Measurements from ENCODE around the gene BTNL3. TPM values are rescaled to one million over a fixed set of nuclear protein-coding genes. Genes with fewer than 3 reads are reported as not detected.

The BTNL3 gene
- total RNA-seq, 2 donors from 2014 or later = 38.0 to 71.1 TPM

DNA sequence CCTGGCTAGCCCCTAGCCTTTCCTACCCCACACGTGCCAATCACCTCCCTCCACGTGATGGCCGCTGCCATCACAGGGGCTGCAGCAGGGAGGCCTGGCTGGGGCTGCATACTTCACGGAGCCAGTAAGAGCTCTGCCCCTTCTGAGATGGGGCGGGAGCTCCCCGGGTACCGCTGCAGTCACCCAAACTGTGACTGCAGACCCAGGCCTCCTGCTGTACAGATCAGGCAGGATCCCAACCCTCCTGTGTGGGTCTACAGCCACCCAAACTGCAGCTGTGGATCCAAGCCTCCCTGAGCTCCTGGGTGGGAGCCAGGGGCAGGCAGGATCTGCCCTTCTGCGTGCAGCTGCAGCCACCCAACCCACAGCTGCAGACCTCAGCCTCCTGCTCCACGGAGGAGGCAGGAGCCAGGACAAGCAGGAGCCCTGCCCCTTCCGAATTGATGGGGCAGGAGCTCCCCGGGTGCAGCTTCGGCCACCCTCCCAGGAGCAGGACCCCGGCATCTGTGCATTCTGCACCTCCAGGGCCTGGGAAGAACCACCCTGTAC lies 48.2 kb downstream of the BTNL3 start:
- Histone ChIP-seq H3K27me3 (no peaks in the 10 kb centered on the region), H3K27ac (no peak overlapping the region), H3K9ac (ENCODE audit: low read depth in 2 of 2, low read length in 2 of 2) (no peak overlapping the region), H3K4me1 (no peaks in the 10 kb centered on the region), H3K9me3 (no peaks in the 10 kb centered on the region), H3K4me3 (no peak overlapping the region), H3K36me3 (no peaks in the 10 kb centered on the region)
- intact Hi-C loops (cut with DNase I) = no loop called here
- no peak for DNase-seq
- TF ChIP-seq, protein P1, sequence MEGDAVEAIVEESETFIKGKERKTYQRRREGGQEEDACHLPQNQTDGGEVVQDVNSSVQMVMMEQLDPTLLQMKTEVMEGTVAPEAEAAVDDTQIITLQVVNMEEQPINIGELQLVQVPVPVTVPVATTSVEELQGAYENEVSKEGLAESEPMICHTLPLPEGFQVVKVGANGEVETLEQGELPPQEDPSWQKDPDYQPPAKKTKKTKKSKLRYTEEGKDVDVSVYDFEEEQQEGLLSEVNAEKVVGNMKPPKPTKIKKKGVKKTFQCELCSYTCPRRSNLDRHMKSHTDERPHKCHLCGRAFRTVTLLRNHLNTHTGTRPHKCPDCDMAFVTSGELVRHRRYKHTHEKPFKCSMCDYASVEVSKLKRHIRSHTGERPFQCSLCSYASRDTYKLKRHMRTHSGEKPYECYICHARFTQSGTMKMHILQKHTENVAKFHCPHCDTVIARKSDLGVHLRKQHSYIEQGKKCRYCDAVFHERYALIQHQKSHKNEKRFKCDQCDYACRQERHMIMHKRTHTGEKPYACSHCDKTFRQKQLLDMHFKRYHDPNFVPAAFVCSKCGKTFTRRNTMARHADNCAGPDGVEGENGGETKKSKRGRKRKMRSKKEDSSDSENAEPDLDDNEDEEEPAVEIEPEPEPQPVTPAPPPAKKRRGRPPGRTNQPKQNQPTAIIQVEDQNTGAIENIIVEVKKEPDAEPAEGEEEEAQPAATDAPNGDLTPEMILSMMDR (IDR thresholded peaks at IDR 0.05) = no peak

DNA sequence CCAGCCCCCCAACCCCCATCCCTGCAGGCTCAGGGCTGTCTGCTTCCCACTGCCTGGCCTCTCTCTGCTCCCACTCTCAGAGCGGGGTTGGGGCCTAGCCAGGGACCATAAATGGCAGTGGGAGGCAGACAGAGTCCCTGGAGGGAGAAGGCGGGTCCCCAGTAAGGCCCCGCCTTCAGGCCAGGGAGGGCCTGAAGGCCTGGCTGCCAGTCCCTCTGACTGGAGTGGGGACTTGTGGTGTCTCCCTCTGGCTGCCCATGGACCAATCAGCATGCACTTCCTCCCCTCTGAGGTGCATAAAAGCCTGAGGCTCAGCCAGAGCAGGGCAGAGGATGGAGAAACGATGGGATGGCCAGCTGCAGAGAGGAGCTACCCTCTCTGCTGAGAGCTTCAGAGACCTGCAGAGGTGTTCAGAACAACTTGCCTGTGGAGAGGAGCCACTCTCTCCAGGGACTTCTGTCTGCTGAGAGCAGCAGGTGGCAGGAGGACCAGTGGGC lies 48.8 kb downstream of the BTNL3 start:
- intact Hi-C loops (cut with DNase I) = no loop called here
- H3K27me3 ChIP-seq = no peaks in the 10 kb centered on the region
- no peaks in the 10 kb centered on the region for H3K4me1 ChIP-seq
- H3K4me3 ChIP-seq = no peak overlapping the region
- TF ChIP-seq, protein P1 (IDR thresholded peaks at IDR 0.05) = no peak
- H3K9me3 ChIP-seq = no peaks in the 10 kb centered on the region
- H3K27ac ChIP-seq = no peak overlapping the region
- H3K36me3 ChIP-seq = no peaks in the 10 kb centered on the region
- H3K9ac ChIP-seq (ENCODE audit: low read depth in 2 of 2, low read length in 2 of 2) = no peak overlapping the region
- DNase-seq = no peak

DNA sequence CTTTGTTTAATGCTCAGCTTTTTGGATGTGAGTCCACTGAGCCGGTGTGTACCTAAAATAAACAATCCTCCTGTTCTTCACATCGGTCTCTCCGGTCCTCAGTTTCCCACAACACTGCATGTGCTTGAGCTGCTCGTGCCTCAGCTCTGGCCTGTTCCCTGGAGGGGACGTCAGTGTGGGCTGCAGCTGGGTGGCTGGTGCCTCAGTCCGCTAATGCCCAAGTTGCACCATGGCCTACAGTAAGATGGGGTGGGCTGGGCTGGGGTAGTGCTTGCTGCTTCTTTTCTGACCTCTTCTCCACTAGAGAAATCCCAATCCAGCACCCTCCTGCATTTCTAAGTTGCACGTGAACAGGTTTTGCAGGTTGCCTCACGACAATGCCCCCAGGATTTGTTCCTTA lies 50.8 kb downstream of the BTNL3 start:
- Histone ChIP-seq H3K27ac (no peak overlapping the region), H3K27me3 (no peaks in the 10 kb centered on the region), H3K36me3 (no peaks in the 10 kb centered on the region), H3K9me3 (no peaks in the 10 kb centered on the region), H3K9ac (ENCODE audit: low read depth in 2 of 2, low read length in 2 of 2) (no peak overlapping the region), H3K4me1 (no peaks in the 10 kb centered on the region), H3K4me3 (no peak overlapping the region)
- TF ChIP-seq, protein P1 (IDR thresholded peaks at IDR 0.05) = no peak
- intact Hi-C loops (cut with DNase I) = no loop called here
- no peak for DNase-seq

DNA sequence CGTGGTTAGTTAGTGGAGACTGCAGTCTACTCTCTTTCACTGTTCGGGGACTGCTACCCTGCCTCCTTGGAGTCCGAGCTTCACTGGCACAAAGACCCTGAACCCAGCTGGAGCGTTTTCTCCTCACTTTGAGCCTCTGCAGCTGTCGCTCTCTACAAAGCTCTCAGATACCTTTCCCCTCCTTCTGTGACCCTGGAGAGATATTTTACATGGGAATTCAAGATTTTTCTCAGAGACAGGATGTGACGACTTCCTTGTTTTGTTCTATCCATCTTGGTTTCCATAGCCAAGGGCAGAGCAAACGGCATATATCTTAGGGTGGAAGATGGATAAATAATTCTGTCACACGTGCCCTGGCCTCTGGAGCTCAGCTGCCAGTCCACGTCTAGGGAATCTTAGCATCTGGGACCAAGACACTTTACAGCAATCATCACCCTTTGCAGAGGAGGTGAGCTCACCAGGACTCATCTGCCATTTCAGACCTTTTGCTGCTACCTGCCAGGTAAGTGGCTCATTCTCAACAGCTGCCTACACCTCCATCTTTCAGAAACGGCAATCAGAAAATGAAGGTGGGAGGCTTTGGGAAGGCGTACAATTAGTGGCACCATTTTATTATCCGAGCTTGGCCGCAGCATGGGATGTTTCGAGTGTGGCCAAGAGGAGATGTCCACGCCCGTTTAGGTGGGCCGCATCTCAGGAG lies 51.4 kb downstream of the BTNL3 start, which contains the start of gene BTNL9:
Gene BTNL9, plus strand, starts transcription at position 336 of the 700 bp plus-strand sequence. CDS start 5,224 bp downstream, outside the sequence.
- no peak within 1 kb of the TSS for H3K27ac ChIP-seq
- DNase-seq = no peak

DNA sequence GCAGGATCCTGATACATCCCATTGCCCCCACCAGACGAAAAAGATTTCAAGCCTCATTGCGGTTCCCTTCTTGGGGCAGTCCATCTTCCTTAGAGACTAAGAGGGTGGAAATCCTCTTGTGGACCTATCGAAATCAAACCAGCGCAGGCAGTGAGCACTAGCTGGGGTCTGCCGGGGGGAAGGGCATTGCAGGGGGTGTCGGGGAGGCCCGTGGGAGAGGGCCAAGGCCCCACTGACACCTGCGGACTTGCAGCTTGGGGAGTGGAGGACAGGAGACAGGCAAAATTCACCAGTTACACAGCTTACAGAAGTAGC lies 51.9 kb downstream of the BTNL3 start:
- intact Hi-C loops (cut with DNase I) = no loop called here
- DNase-seq = no peak
- Histone ChIP-seq H3K4me3 (no peak overlapping the region), H3K27ac (no peak overlapping the region), H3K36me3 (no peaks in the 10 kb centered on the region), H3K9me3 (no peaks in the 10 kb centered on the region), H3K9ac (ENCODE audit: low read depth in 2 of 2, low read length in 2 of 2) (no peak overlapping the region), H3K4me1 (no peaks in the 10 kb centered on the region), H3K27me3 (no peaks in the 10 kb centered on the region)
- TF ChIP-seq, protein P1 (IDR thresholded peaks at IDR 0.05) = no peak

More for the DNA sequence above, 51.4 kb downstream of the BTNL3 start, which contains the start of gene BTNL9:
- Histone ChIP-seq H3K4me1 (no peaks in the 10 kb centered on the region), H3K4me3 (no peak within 1 kb of the TSS), H3K9me3 (no peaks in the 10 kb centered on the region), H3K36me3 (no peaks in the 10 kb centered on the region), H3K27me3 (no peaks in the 10 kb centered on the region), H3K9ac (ENCODE audit: low read depth in 2 of 2, low read length in 2 of 2) (no peak within 1 kb of the TSS)
- intact Hi-C loops (cut with DNase I) = no loop called here
- TF ChIP-seq, protein P1 (IDR thresholded peaks at IDR 0.05) = no peak
